H1 (cell line): ENCODE measurements around the gene TMEM164. TPM values are rescaled to one million over a fixed set of nuclear protein-coding genes. Genes with fewer than 3 reads are reported as not detected.

Experiments
- CTCF ChIA-PET: fragments of 300-600 bp; sonication (Branson Sonifier 250); formaldehyde crosslinking; loops from one replicate; lab custom pipeline; 2021; ENCODE audit not compliant: partially characterized antibody; lab: Charles Lee
- POLR2A ChIA-PET: fragments of 300-600 bp; sonication (Branson Sonifier 250); formaldehyde crosslinking; loops from one replicate; lab custom pipeline; 2021; ENCODE audit warnings: inconsistent platforms; ENCODE audit not compliant: partially characterized antibody; lab: Charles Lee
- DNase-seq, 2 experiments: peaks; one replicate each; pipeline versions ENCODE4 v3.0.0 to v3.0.0-alpha.2; 2010 to 2022; ENCODE audit warnings: low spot score in 2 of 2, low read depth in 1 of 2, mixed read lengths in 1 of 2
- FAIRE-seq: peaks from 2 replicates; lab custom pipeline; 2011; peaks lifted over from hg19 to GRCh38; lab: Jason Lieb, UNC
- H2AFZ ChIP-seq: 2 replicates; pipeline ENCODE4 v1.8.1; 2012; ENCODE audit warnings: low read length, inconsistent platforms
- H2AK5ac ChIP-seq: 2 replicates; pipeline ENCODE4 v1.6.1; 2013; ENCODE audit warnings: low read depth, low read length
- H2BK120ac ChIP-seq: replicated peaks from 2 replicates; pipeline ENCODE3; 2013; ENCODE audit warnings: low read depth, low read length, inconsistent platforms
- H2BK12ac ChIP-seq: 2 replicates; pipeline ENCODE4 v1.6.1; 2013; ENCODE audit warnings: low read depth, low read length
- H2BK15ac ChIP-seq: 2 replicates; pipeline ENCODE4 v1.6.1; 2013; ENCODE audit warnings: low read length
- H2BK20ac ChIP-seq: 2 replicates; pipeline ENCODE4 v1.6.1; 2013; ENCODE audit warnings: low read length
- H2BK5ac ChIP-seq: 2 replicates; pipeline ENCODE4 v1.6.1; 2013; ENCODE audit warnings: low read depth, low read length
- H3K14ac ChIP-seq: 2 replicates; pipeline ENCODE4 v1.6.1; 2013; ENCODE audit warnings: inconsistent platforms; ENCODE audit not compliant: insufficient read length
- H3K18ac ChIP-seq: 2 replicates; pipeline ENCODE4 v1.6.1; 2013; ENCODE audit warnings: low read length; ENCODE audit errors: extremely low read depth
- H3K23ac ChIP-seq: 2 replicates; pipeline ENCODE4 v1.6.1; 2013; ENCODE audit warnings: inconsistent platforms; ENCODE audit not compliant: insufficient read length
- H3K23me2 ChIP-seq: 2 replicates; pipeline ENCODE4 v1.6.1; 2013; ENCODE audit warnings: low read depth, low read length
- H3K27ac ChIP-seq: 2 replicates; pipeline ENCODE4 v1.6.1; 2011; ENCODE audit warnings: low read depth, low read length, inconsistent platforms
- H3K27me3 ChIP-seq, 4 experiments: replicated peaks in 1 of 4; 1 replicate in 1 of 4; 2 replicates in 3 of 4; pipeline versions ENCODE4 v1.6.1 to v1.8.1; 2011 to 2013; ENCODE audit warnings: low read length in 3 of 4, mild to moderate bottlenecking in 3 of 4, inconsistent platforms in 2 of 4, mixed read lengths in 2 of 4, moderate library complexity in 1 of 4; ENCODE audit not compliant: control insufficient read depth in 3 of 4, insufficient read depth in 3 of 4; ENCODE audit errors: extremely low read depth in 1 of 4
- H3K36me3 ChIP-seq, 4 experiments: 2 replicates each; pipeline versions ENCODE4 v1.6.1 to v1.8.1; 2011 to 2013; ENCODE audit warnings: mild to moderate bottlenecking in 4 of 4, low read length in 3 of 4, moderate library complexity in 2 of 4, control low read depth in 1 of 4, inconsistent platforms in 1 of 4; ENCODE audit not compliant: insufficient read depth in 4 of 4, control insufficient read depth in 2 of 4
- H3K4ac ChIP-seq: replicated peaks from 2 replicates; pipeline ENCODE3; 2013; ENCODE audit warnings: low read length, low read depth, mixed read lengths, inconsistent platforms; ENCODE audit not compliant: insufficient read length
- H3K4me1 ChIP-seq, 4 experiments: replicated peaks in 1 of 4; 1 replicate in 1 of 4; 2 replicates in 3 of 4; pipeline versions ENCODE4 v1.6.1 to v1.8.1; 2011 to 2013; ENCODE audit warnings: low read length in 3 of 4, inconsistent platforms in 2 of 4, mixed read lengths in 1 of 4; ENCODE audit not compliant: insufficient read depth in 4 of 4, control insufficient read depth in 3 of 4
- H3K4me2 ChIP-seq, 2 experiments: 2 replicates each; pipeline versions ENCODE4 v1.6.1 to v1.8.1; 2011 to 2013; ENCODE audit warnings: low read depth in 2 of 2, low read length in 2 of 2, control low read depth in 1 of 2, inconsistent platforms in 1 of 2, mild to moderate bottlenecking in 1 of 2; ENCODE audit not compliant: insufficient read depth in 1 of 2
- H3K4me3 ChIP-seq, 4 experiments: fragments of 200-600, 300-600 bp in 1 of 4; sonication (generic), shearing (Covaris generic), sonication (Bioruptor Twin) in 1 of 4; 2 replicates each; pipeline versions ENCODE4 v1.5.1 to v1.8.1; 2011 to 2016; ENCODE audit warnings: low read length in 4 of 4, low read depth in 3 of 4, control low read depth in 2 of 4, inconsistent platforms in 2 of 4, mild to moderate bottlenecking in 2 of 4, mixed read lengths in 1 of 4, moderate library complexity in 1 of 4; ENCODE audit not compliant: insufficient read depth in 2 of 4; ENCODE audit errors: extremely low read depth in 1 of 4
- H3K56ac ChIP-seq: replicated peaks from 2 replicates; pipeline ENCODE3; 2013; ENCODE audit warnings: low read depth, mild to moderate bottlenecking, mixed read lengths, low read length, inconsistent platforms; ENCODE audit not compliant: insufficient read length
- H3K79me1 ChIP-seq: 2 replicates; pipeline ENCODE4 v1.6.1; 2013; ENCODE audit warnings: low read depth, low read length, control low read depth
- H3K79me2 ChIP-seq, 2 experiments: 2 replicates each; pipeline versions ENCODE4 v1.6.1 to v1.8.1; 2012 to 2013; ENCODE audit warnings: low read length in 2 of 2, mild to moderate bottlenecking in 2 of 2, inconsistent platforms in 1 of 2; ENCODE audit not compliant: insufficient read depth in 2 of 2, control insufficient read depth in 1 of 2
- H3K9ac ChIP-seq, 4 experiments: replicated peaks in 1 of 4; 1 replicate in 1 of 4; 2 replicates in 3 of 4; pipeline versions ENCODE4 v1.6.1 to v1.8.1; 2011 to 2013; ENCODE audit warnings: low read depth in 3 of 4, low read length in 3 of 4, control low read depth in 2 of 4, mild to moderate bottlenecking in 2 of 4, moderate library complexity in 2 of 4, inconsistent platforms in 1 of 4; ENCODE audit errors: extremely low read depth in 1 of 4
- H3K9me3 ChIP-seq, 2 experiments: 2 replicates each; pipeline versions ENCODE4 v1.6.1 to v1.8.1; 2012 to 2013; ENCODE audit warnings: mild to moderate bottlenecking in 2 of 2, moderate library complexity in 2 of 2, control low read depth in 1 of 2, inconsistent platforms in 1 of 2, low read depth in 1 of 2, low read length in 1 of 2, mixed read lengths in 1 of 2; ENCODE audit not compliant: insufficient read depth in 2 of 2
- H4K20me1 ChIP-seq, 2 experiments: replicated peaks in 1 of 2; 2 replicates each; pipeline versions ENCODE3 to v1.8.1; 2011 to 2013; ENCODE audit warnings: inconsistent platforms in 2 of 2, low read length in 2 of 2, mild to moderate bottlenecking in 1 of 2; ENCODE audit not compliant: insufficient read depth in 2 of 2, control insufficient read depth in 1 of 2
- H4K5ac ChIP-seq: 2 replicates; pipeline ENCODE4 v1.6.1; 2013; ENCODE audit warnings: low read length, low read depth, mixed read lengths, inconsistent platforms; ENCODE audit not compliant: insufficient read length
- H4K8ac ChIP-seq: 2 replicates; pipeline ENCODE4 v1.8.0; 2013; ENCODE audit warnings: mild to moderate bottlenecking, moderate library complexity, low read length, inconsistent platforms; ENCODE audit not compliant: insufficient read depth; ENCODE audit errors: extremely low read depth
- H4K91ac ChIP-seq: replicated peaks from 2 replicates; pipeline ENCODE3; 2013; ENCODE audit warnings: low read length, mixed read lengths, inconsistent platforms; ENCODE audit not compliant: insufficient read length
- BCL11A ChIP-seq, 2 experiments: IDR thresholded peaks; one replicate each; pipeline ENCODE4 v1.6.1; 2011; ENCODE audit warnings: low read depth in 2 of 2, low read length in 2 of 2, mild to moderate bottlenecking in 2 of 2
- CHD1 ChIP-seq: IDR thresholded peaks from 2 replicates; pipeline ENCODE4 v1.6.1; 2012; ENCODE audit warnings: low read depth, low read length, improper control_type of control experiment
- CHD2 ChIP-seq: IDR thresholded peaks from 2 replicates; pipeline ENCODE4 v1.6.1; 2012; ENCODE audit warnings: low read length, improper control_type of control experiment
- CREB1 ChIP-seq: IDR thresholded peaks from 2 replicates; pipeline ENCODE4 v1.6.1; 2012; ENCODE audit warnings: inconsistent platforms
- GABPA ChIP-seq: IDR thresholded peaks from 2 replicates; pipeline ENCODE4 v1.6.1; 2011; ENCODE audit warnings: mild to moderate bottlenecking, low read length, moderate library complexity, borderline replicate concordance; ENCODE audit not compliant: insufficient read depth
- HDAC6 ChIP-seq: IDR thresholded peaks from one replicate; pipeline ENCODE4 v1.7.1; 2012; ENCODE audit warnings: low read depth, mild to moderate bottlenecking, inconsistent platforms, low read length, moderate library complexity
- KDM1A ChIP-seq: fragments of 200-600, 300-600 bp; sonication (generic); IDR thresholded peaks from 2 replicates; pipeline ENCODE4 v1.7.1; 2016; ENCODE audit warnings: mild to moderate bottlenecking, low read length, borderline replicate concordance
- NANOG ChIP-seq: IDR thresholded peaks from 2 replicates; pipeline ENCODE4 v1.6.1; 2011; ENCODE audit warnings: low read length, low read depth, mild to moderate bottlenecking, inconsistent platforms; ENCODE audit not compliant: insufficient read depth, poor library complexity, severe bottlenecking
- POU5F1 ChIP-seq: IDR thresholded peaks from 2 replicates; pipeline ENCODE4 v1.6.1; 2011; ENCODE audit warnings: low read depth, mild to moderate bottlenecking, low read length, moderate library complexity
- SP4 ChIP-seq: IDR thresholded peaks from 2 replicates; pipeline ENCODE4 v1.6.1; 2012; ENCODE audit warnings: low read length, inconsistent platforms
- TCF12 ChIP-seq: IDR thresholded peaks from 2 replicates; pipeline ENCODE4 v1.6.1; 2011; ENCODE audit warnings: low read depth, mild to moderate bottlenecking, low read length
- TEAD4 ChIP-seq: IDR thresholded peaks from 2 replicates; pipeline ENCODE4 v1.6.1; 2012; ENCODE audit warnings: low read depth, low read length, inconsistent platforms, mixed read lengths
- YY1 ChIP-seq: IDR thresholded peaks from 2 replicates; pipeline ENCODE4 v1.6.1; 2011; ENCODE audit warnings: low read depth, mild to moderate bottlenecking, low read length
- ZNF274 ChIP-seq: IDR thresholded peaks from 2 replicates; pipeline ENCODE4 v1.7.0; 2012; ENCODE audit warnings: low read length, borderline replicate concordance; ENCODE audit errors: extremely low read depth
- WGBS, 2 experiments: shearing (Covaris generic) in 1 of 2; methylation state at CpG; one replicate each; pipeline versions ENCODE4 v1.1.6 to v1.1.7; 2013 to 2015; ENCODE audit warnings: low lambda C conversion rate in 2 of 2, mixed read lengths in 2 of 2, inconsistent platforms in 1 of 2, low coverage in 1 of 2, missing lambda C conversion rate in 1 of 2; ENCODE audit not compliant: insufficient replicate concordance in 2 of 2, insufficient coverage in 1 of 2, insufficient read length in 1 of 2; ENCODE audit errors: extremely low coverage in 1 of 2, missing lambda C conversion rate in 1 of 2; 5-methylcytosine and 5-hydroxymethylcytosine counted together
- polyA plus RNA-seq, 7 experiments: library from polyadenylated mRNA; depleted of rRNA in 3 of 7; stranded (reverse) in 5 of 7; unstranded in 2 of 7; fragments of >200 nt in 5 of 7; fragments of 200-250 nt in 2 of 7; gene quantifications; 1 replicate in 5 of 7; 2 replicates in 1 of 7; 4 replicates in 1 of 7; pipeline versions ENCODE4 v1.2.1 to v1.2.3, GENCODE V29; 2011 to 2013; ENCODE audit warnings: missing spikeins in 2 of 7, mixed read lengths in 2 of 7
- total RNA-seq: library from RNA; stranded (reverse); fragmentation: NEBNext Ultra II Directional; extraction: Animal tissue kit (Norgen Biotek cat#: 25700); gene quantifications from 2 replicates; pipeline ENCODE4 v1.2.1, GENCODE V29; 2021
- TF ChIP-seq, protein P1 (sequence below): IDR thresholded peaks from 2 replicates; pipeline ENCODE4 v1.6.1; 2012; ENCODE audit warnings: low read length, inconsistent platforms

TMEM164 gene
- total and polyA plus RNA-seq, 2 of the 8 experiments (the other 6 are each of a cell fraction or from before 2014, with no cell fraction given), result 7.3 to 14.8 TPM

GRCh38 chrX:110050386-110050785 lies 47.5 kb downstream of the TMEM164 start:
- Histone ChIP-seq H2BK5ac (no peak overlapping the region), H2AK5ac (no peak overlapping the region), H3K56ac (no peak overlapping the region), H2AFZ (no peak overlapping the region), H3K14ac (no peak overlapping the region), H2BK12ac (no peak overlapping the region), H3K79me2 (no peaks in the 10 kb centered on the region), H3K27ac (no peak overlapping the region), H3K36me3 (no peaks in the 10 kb centered on the region), H3K27me3 (no peaks in the 10 kb centered on the region), H3K23ac (no peak overlapping the region), H3K23me2 (no peaks in the 10 kb centered on the region), H2BK15ac (no peak overlapping the region), H3K4me1 (peaks cover 0 to 16% (median 2%) of the 10 kb centered on the region in 4 experiments; a peak in 3 of 7 replicates), H4K91ac (no peak overlapping the region), H3K9me3 (no peaks in the 10 kb centered on the region), H4K8ac (no peak overlapping the region), H3K4me2 (no peak overlapping the region), H3K9ac (no peak overlapping the region), H4K5ac (no peak overlapping the region), H3K79me1 (no peaks in the 10 kb centered on the region), H4K20me1 (peaks cover 0 to 1% of the 10 kb centered on the region in 2 experiments), H3K18ac (no peak overlapping the region), H2BK20ac (no peak overlapping the region), H2BK120ac (no peak overlapping the region), H3K4me3 (no peak overlapping the region), H3K4ac (no peak overlapping the region)
- DNase-seq (no peak), FAIRE-seq (no peak)
- 57% methylated on average over 1 of the region's 2 CpGs; no CpG with 5 or more reads in 1 of the 2 experiments for WGBS, 2 experiments
- POLR2A ChIA-PET, result no interaction called here
- CTCF ChIA-PET, result no interaction called here
- TF ChIP-seq HDAC6, result no peak
- no peak for TF ChIP-seq BCL11A (IDR thresholded peaks at IDR 0.05; ENCODE audit: low read depth in 2 of 2, low read length in 2 of 2)
- TF ChIP-seq POU5F1, result no peak
- TF ChIP-seq ZNF274, result no peak
- no peak for TF ChIP-seq TEAD4
- TF ChIP-seq CREB1, result no peak
- TF ChIP-seq, protein P1, sequence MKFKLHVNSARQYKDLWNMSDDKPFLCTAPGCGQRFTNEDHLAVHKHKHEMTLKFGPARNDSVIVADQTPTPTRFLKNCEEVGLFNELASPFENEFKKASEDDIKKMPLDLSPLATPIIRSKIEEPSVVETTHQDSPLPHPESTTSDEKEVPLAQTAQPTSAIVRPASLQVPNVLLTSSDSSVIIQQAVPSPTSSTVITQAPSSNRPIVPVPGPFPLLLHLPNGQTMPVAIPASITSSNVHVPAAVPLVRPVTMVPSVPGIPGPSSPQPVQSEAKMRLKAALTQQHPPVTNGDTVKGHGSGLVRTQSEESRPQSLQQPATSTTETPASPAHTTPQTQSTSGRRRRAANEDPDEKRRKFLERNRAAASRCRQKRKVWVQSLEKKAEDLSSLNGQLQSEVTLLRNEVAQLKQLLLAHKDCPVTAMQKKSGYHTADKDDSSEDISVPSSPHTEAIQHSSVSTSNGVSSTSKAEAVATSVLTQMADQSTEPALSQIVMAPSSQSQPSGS, result no peak
- TF ChIP-seq KDM1A, result no peak
- no peak for TF ChIP-seq CHD2
- no peak for TF ChIP-seq TCF12
- no peak for TF ChIP-seq YY1
- TF ChIP-seq SP4, result no peak
- no peak for TF ChIP-seq GABPA
- no peak for TF ChIP-seq CHD1
- no peak for TF ChIP-seq NANOG
